Astrocyte of the spinal cord (primary cell): ENCODE measurements around the gene B4GALT4.
A peak's percentile ranks its signal among the peaks of the same experiment; 100 is the strongest.
"Not testable (repeated sequence)": the region's sequence is repeated elsewhere in the genome, so short reads cannot be mapped to it uniquely, and the experiment has no call there.

Experiments used
- DNase-seq: peaks from one replicate; pipeline ENCODE4 v3.0.0; 2011; ENCODE audit warnings: low read depth, low spot score
- H3K4me3 ChIP-seq: 2 replicates; pipeline ENCODE4 v1.5.1; 2011; ENCODE audit warnings: low read depth, mild to moderate bottlenecking, low read length, moderate library complexity
- in situ Hi-C: cut with HindIII; loops from 2 replicates; pipeline ENCODE4 v1.10.0; 2017; ENCODE audit warnings: low sequenced_read_pairs
- TF ChIP-seq, protein P1 (sequence below): IDR thresholded peaks from 2 replicates; pipeline ENCODE4 v1.5.1; 2012; ENCODE audit warnings: low read depth, mild to moderate bottlenecking, low read length, inconsistent platforms

Gene B4GALT4

DNA sequence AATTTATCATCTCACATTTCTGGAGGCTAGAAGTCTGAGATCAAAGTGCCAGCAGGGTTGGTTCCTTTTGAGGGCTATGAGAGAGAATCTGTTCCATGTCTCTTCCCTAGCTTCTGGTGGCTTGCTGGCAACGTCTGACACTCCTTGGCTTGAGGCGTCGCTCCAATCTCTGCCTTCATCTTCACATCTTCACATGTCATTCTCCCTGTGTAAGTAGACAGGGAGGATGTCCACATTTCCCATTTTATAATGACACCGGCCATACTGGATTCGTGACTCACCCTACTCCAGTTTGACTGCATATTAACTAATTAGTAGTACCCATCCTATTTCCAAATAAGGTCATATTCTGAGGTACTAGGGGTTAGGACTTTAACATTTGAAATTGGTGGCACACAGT is 36.0 kb upstream of the B4GALT4 start:
- TF ChIP-seq, protein P1, sequence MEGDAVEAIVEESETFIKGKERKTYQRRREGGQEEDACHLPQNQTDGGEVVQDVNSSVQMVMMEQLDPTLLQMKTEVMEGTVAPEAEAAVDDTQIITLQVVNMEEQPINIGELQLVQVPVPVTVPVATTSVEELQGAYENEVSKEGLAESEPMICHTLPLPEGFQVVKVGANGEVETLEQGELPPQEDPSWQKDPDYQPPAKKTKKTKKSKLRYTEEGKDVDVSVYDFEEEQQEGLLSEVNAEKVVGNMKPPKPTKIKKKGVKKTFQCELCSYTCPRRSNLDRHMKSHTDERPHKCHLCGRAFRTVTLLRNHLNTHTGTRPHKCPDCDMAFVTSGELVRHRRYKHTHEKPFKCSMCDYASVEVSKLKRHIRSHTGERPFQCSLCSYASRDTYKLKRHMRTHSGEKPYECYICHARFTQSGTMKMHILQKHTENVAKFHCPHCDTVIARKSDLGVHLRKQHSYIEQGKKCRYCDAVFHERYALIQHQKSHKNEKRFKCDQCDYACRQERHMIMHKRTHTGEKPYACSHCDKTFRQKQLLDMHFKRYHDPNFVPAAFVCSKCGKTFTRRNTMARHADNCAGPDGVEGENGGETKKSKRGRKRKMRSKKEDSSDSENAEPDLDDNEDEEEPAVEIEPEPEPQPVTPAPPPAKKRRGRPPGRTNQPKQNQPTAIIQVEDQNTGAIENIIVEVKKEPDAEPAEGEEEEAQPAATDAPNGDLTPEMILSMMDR: no peak
- no peak for DNase-seq
- no peak overlapping the region for H3K4me3 ChIP-seq
- in situ Hi-C loops: no loop called here

DNA sequence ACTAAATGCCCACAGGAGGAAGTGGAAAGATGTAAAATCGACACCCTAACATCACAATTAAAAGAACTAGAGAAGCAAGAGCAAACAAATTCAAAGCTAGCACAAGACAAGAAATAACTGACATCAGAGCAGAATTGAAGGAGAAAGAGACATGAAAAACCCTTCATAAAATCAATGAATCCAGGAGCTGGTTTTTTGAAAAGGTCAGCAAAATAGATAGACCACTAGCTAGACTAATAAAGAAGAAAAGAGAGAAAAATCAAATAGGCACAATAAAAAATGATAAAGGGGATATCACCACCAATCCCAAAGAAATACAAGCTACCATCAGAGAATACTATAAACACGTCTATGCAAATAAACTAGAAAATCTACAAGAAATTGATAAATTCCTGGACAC is 29.5 kb upstream of the B4GALT4 start:
- in situ Hi-C loops, DNase-seq, H3K4me3 ChIP-seq: not testable (repeated sequence)

GRCh38 chr3:119261055-119261454 is 20.4 kb upstream of the B4GALT4 start:
- in situ Hi-C loops: no loop called here
- no peak for DNase-seq
- H3K4me3 ChIP-seq: no peak overlapping the region
- TF ChIP-seq, protein P1: no peak

GRCh38 chr3:119259821-119260220 is 19.1 kb upstream of the B4GALT4 start:
- in situ Hi-C loops: no loop called here
- no peak overlapping the region for H3K4me3 ChIP-seq
- TF ChIP-seq, protein P1: no peak
- no peak for DNase-seq

GRCh38 chr3:119258915-119259314 is 18.2 kb upstream of the B4GALT4 start:
- in situ Hi-C loops: no loop called here
- H3K4me3 ChIP-seq: no peak overlapping the region
- DNase-seq: no peak
- TF ChIP-seq, protein P1: no peak

DNA sequence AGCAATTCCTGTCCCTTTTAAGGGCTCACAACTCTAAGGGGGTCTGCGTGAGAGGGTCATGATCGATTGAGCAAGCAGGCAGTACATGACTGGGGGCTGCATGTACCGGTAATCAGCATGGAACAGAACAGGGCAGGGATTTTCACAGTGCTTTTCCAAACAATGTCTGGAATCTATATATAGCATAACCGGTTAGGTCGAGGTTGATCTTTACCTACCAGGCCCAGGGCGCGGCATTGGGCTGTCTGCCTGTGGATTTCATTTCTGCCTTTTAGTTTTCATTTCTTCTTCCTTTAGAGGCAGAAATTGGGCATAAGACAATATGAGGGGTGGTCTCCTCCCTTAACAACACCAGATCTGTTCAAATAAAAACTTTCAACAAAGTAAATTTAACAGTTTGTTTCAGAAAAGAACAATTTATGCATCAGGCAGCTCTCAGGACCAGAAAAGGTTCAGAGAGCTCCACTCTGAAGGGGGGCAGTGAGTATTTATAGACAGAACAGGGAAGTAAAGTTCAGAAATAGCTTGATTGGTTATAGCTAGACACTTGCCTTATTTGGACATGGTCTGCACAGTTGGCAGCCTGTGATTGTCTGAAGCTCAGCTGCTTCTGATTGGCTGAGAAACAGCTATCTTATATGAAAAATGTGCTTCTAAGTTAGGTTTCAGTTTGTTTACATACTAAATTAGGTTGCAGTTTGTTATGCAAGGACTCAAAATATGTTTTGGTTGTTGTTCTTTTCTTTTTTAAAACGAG is 17.2 kb upstream of the B4GALT4 start:
- in situ Hi-C loops: no loop called here
- no peak overlapping the region for H3K4me3 ChIP-seq
- TF ChIP-seq, protein P1: no peak
- DNase-seq: peak; percentile 33

DNA sequence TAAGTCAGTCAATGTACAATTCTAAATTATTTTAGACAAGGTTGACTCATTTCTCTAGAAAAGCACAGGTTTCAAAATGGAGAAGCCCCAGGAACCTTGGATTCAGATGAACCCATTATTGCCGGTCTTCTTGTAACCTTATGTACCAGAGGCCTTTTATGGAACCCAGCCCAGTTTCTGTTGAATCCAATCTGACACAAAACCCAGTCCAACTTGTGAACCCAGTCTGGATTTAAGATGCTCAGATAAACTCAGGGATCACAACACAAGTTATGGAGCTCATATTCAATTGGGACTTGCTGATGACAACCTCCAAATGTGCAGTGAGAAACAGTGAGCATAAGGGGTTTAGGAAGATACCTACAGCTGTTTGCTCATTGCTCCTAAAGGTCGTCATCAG is 16.4 kb upstream of the B4GALT4 start:
- no peak for DNase-seq
- H3K4me3 ChIP-seq: no peak overlapping the region
- TF ChIP-seq, protein P1: no peak
- in situ Hi-C loops: no loop called here
